GM12878 (cell line): Measurements from ENCODE around the gene APCS. TPM values are rescaled to one million over a fixed set of nuclear protein-coding genes. Genes with fewer than 3 reads are reported as not detected.

Source experiments
- ATAC-seq: fragments of 200-7000 bp; cut with Tn5 transposase; 3 replicates; pipeline ENCODE4 v1.9.1; 2020; ENCODE audit warnings: mild to moderate bottlenecking, moderate library complexity
- BruUV-seq: library from RNA; stranded (reverse); fragments of 400-500 nt; replicated peaks from 2 replicates; lab custom pipeline; 2021; lab: Mats Ljungman, UMichigan
- CTCF ChIA-PET: fragments of 300-600 bp; sonication (Branson Sonifier 250); formaldehyde crosslinking; extraction: SDS; loops from one replicate; lab custom pipeline; 2021; ENCODE audit warnings: inconsistent platforms; lab: Yijun Ruan, JAX
- POLR2A ChIA-PET: fragments of 350-600 bp; formaldehyde crosslinking; extraction: SDS; loops from one replicate; lab custom pipeline; 2021; ENCODE audit warnings: inconsistent platforms; lab: Charles Lee
- RAD21 ChIA-PET: fragments of 300-600 bp; sonication (Branson Sonifier 250); formaldehyde crosslinking; loops from one replicate; lab custom pipeline; 2023; ENCODE audit warnings: antibody characterized with exemption; ENCODE audit not compliant: unreplicated experiment; lab: Charles Lee
- SMC1A ChIA-PET: fragments of 300-600 bp; sonication (Branson Sonifier 250); formaldehyde crosslinking; loops from one replicate; lab custom pipeline; 2023; ENCODE audit not compliant: unreplicated experiment, uncharacterized antibody; lab: Charles Lee
- DNase-seq: peaks from one replicate; pipeline ENCODE4 v3.0.0-alpha.2; 2011; ENCODE audit warnings: low read depth, low spot score
- FAIRE-seq: peaks from 3 replicates; lab custom pipeline; 2011; peaks lifted over from hg19 to GRCh38; lab: Jason Lieb, UNC
- H2AFZ ChIP-seq: 2 replicates; pipeline ENCODE4 v1.6.0; 2011; ENCODE audit warnings: low read depth, low read length, control low read depth; ENCODE audit not compliant: control insufficient read depth
- H3K27ac ChIP-seq: 2 replicates; pipeline ENCODE4 v1.5.1; 2011; ENCODE audit warnings: control low read depth; ENCODE audit not compliant: control insufficient read depth, insufficient read depth
- H3K27me3 ChIP-seq, 2 experiments: replicated peaks in 1 of 2; 2 replicates each; pipeline versions ENCODE4 v1.6.0 to v1.6.1; 2011; ENCODE audit warnings: low read length in 1 of 2; ENCODE audit not compliant: control insufficient read depth in 2 of 2, insufficient read depth in 2 of 2
- H3K36me3 ChIP-seq, 2 experiments: 2 replicates each; pipeline ENCODE4 v1.5.1; 2011; ENCODE audit warnings: low read length in 1 of 2; ENCODE audit not compliant: control insufficient read depth in 2 of 2, insufficient read depth in 2 of 2
- H3K4me1 ChIP-seq: 2 replicates; pipeline ENCODE4 v1.6.1; 2011; ENCODE audit warnings: mild to moderate bottlenecking, low read length, moderate library complexity, mixed read lengths; ENCODE audit not compliant: control insufficient read depth, insufficient read depth
- H3K4me2 ChIP-seq: 2 replicates; pipeline ENCODE4 v1.6.0; 2011; ENCODE audit warnings: control low read depth; ENCODE audit not compliant: control insufficient read depth, insufficient read depth
- H3K4me3 ChIP-seq: fragments of 200-600 bp; sonication (generic); 2 replicates; pipeline ENCODE4 v1.5.1; 2016
- H3K79me2 ChIP-seq: 2 replicates; pipeline ENCODE4 v1.6.0; 2011; ENCODE audit warnings: low read length; ENCODE audit not compliant: control insufficient read depth, insufficient read depth
- H3K9ac ChIP-seq: 2 replicates; pipeline ENCODE4 v1.8.0; 2011; ENCODE audit warnings: low read length, control low read depth, mixed read lengths; ENCODE audit not compliant: control insufficient read depth, insufficient read depth
- H3K9me3 ChIP-seq: replicated peaks from 3 replicates; pipeline ENCODE4 v1.5.1; 2011; ENCODE audit warnings: mild to moderate bottlenecking, low read length; ENCODE audit not compliant: control insufficient read depth, insufficient read depth
- H4K20me1 ChIP-seq: 2 replicates; pipeline ENCODE4 v1.6.0; 2011; ENCODE audit not compliant: control insufficient read depth, insufficient read depth
- ASH2L ChIP-seq: fragments of 300-600, 200-600 bp; sonication (generic); IDR thresholded peaks from 2 replicates; pipeline ENCODE4 v1.6.1; 2017; ENCODE audit warnings: low read depth, mild to moderate bottlenecking, borderline replicate concordance
- BCL11A ChIP-seq: IDR thresholded peaks from 2 replicates; pipeline ENCODE4 v1.6.1; 2011; ENCODE audit warnings: low read depth, low read length
- BMI1 ChIP-seq: fragments of 450-650 bp; IDR thresholded peaks from 2 replicates; pipeline ENCODE4 v1.6.1; 2016; ENCODE audit warnings: mild to moderate bottlenecking, moderate library complexity, borderline replicate concordance
- EZH2 ChIP-seq: IDR thresholded peaks from 2 replicates; pipeline ENCODE4 v1.6.1; 2012; ENCODE audit warnings: low read depth, mild to moderate bottlenecking, control low read depth, inconsistent platforms, low read length, borderline replicate concordance; ENCODE audit not compliant: control insufficient read depth
- GATAD2B ChIP-seq: fragments of 450-650 bp; conservative IDR thresholded peaks from 2 replicates; pipeline ENCODE4 v1.6.1; 2017; ENCODE audit warnings: low read depth, mild to moderate bottlenecking, moderate library complexity
- IKZF1 ChIP-seq: fragments of 450-650 bp; conservative IDR thresholded peaks from 2 replicates; pipeline ENCODE4 v1.6.1; 2017; ENCODE audit warnings: antibody characterized with exemption, mild to moderate bottlenecking
- MEF2B ChIP-seq: fragments of 450-650 bp; IDR thresholded peaks from 2 replicates; pipeline ENCODE4 v1.6.1; 2018; ENCODE audit warnings: mild to moderate bottlenecking, moderate library complexity; ENCODE audit not compliant: partially characterized antibody, poor library complexity, severe bottlenecking
- MTA3 ChIP-seq: IDR thresholded peaks from 2 replicates; pipeline ENCODE4 v1.6.1; 2012; ENCODE audit warnings: low read length, inconsistent platforms, borderline replicate concordance
- NFXL1 ChIP-seq: fragments of 450-650 bp; IDR thresholded peaks from 2 replicates; pipeline ENCODE4 v1.6.1; 2017; ENCODE audit warnings: antibody characterized with exemption, mild to moderate bottlenecking, borderline replicate concordance
- RUNX3 ChIP-seq: IDR thresholded peaks from 2 replicates; pipeline ENCODE4 v1.6.1; 2012; ENCODE audit warnings: low read length, inconsistent platforms
- SREBF1 ChIP-seq: IDR thresholded peaks from 2 replicates; pipeline ENCODE4 v1.6.1; 2012; ENCODE audit warnings: mild to moderate bottlenecking, low read length
- ZBED1 ChIP-seq: IDR thresholded peaks from 2 replicates; pipeline ENCODE4 v1.6.1; 2016; ENCODE audit warnings: borderline replicate concordance
- WGBS: methylation state at CpG from one replicate; pipeline ENCODE4 v1.1.6; 2016; ENCODE audit warnings: low lambda C conversion rate; ENCODE audit not compliant: insufficient replicate concordance, insufficient coverage; ENCODE audit errors: missing lambda C conversion rate; 5-methylcytosine and 5-hydroxymethylcytosine counted together
- in situ Hi-C: fragments of 300-500 bp; cut with MboI; formaldehyde crosslinking; loops from 9 replicates; pipeline ENCODE4 v1.14.3; 2018; ENCODE audit warnings: mixed read lengths
- intact Hi-C: fragments of 100-400 bp; cut with micrococcal nuclease; formaldehyde crosslinking; loops from one replicate; pipeline ENCODE4 v1.14.2; 2022; ENCODE audit not compliant: unreplicated experiment
- polyA plus RNA-seq, 11 experiments: library from polyadenylated mRNA; depleted of rRNA in 4 of 11; unstranded in 6 of 11; stranded (reverse) in 5 of 11; fragments of >200 nt; fragmentation: Nextera tagmentation in 4 of 11; fragmentation: Illumina TruSeq in 1 of 11; extraction: Ambion mirVana in 4 of 11; extraction: Trizol in 1 of 11; gene quantifications; 1 replicate in 1 of 11; 2 replicates in 10 of 11; pipeline versions ENCODE4 v1.2.1 to v1.2.3, GENCODE V29; 2011 to 2016; ENCODE audit warnings: inconsistent platforms in 2 of 11, missing spikeins in 2 of 11, low read depth in 1 of 11
- total RNA-seq, 4 experiments: library from RNA; depleted of rRNA in 3 of 4; stranded (reverse); fragments of >200 nt in 3 of 4; fragmentation: Illumina TruSeq in 1 of 4; extraction: Trizol in 1 of 4; gene quantifications; 2 replicates each; pipeline versions ENCODE4 v1.2.1 to v1.2.3, GENCODE V29; 2013 to 2021
- TF ChIP-seq, protein P1 (sequence below): IDR thresholded peaks from 2 replicates; pipeline ENCODE4 v1.6.1; 2011; ENCODE audit warnings: low read depth, low read length, improper control_type of control experiment, borderline replicate concordance
- TF ChIP-seq, protein P2 (sequence below): IDR thresholded peaks from 2 replicates; pipeline ENCODE4 v1.6.1; 2011; ENCODE audit warnings: borderline replicate concordance, low read depth, mild to moderate bottlenecking, moderate library complexity, low read length; ENCODE audit not compliant: insufficient read depth, poor library complexity, severe bottlenecking
- TF ChIP-seq, protein P3 (sequence below): IDR thresholded peaks from 2 replicates; pipeline ENCODE4 v1.6.1; 2011; ENCODE audit warnings: mild to moderate bottlenecking, low read depth, low read length, moderate library complexity; ENCODE audit not compliant: insufficient replicate concordance
- TF ChIP-seq, protein P4 (sequence below): fragments of 450-650 bp; formaldehyde crosslinking; IDR thresholded peaks from 2 replicates; pipeline ENCODE4 v1.4.0; 2022; ENCODE audit warnings: mild to moderate bottlenecking, moderate library complexity

Gene APCS
- total and polyA plus RNA-seq, 10 of the 15 experiments (the other 5 are each of a cell fraction or from before 2014, with no cell fraction given) = 0.23 TPM; not detected in 9

DNA sequence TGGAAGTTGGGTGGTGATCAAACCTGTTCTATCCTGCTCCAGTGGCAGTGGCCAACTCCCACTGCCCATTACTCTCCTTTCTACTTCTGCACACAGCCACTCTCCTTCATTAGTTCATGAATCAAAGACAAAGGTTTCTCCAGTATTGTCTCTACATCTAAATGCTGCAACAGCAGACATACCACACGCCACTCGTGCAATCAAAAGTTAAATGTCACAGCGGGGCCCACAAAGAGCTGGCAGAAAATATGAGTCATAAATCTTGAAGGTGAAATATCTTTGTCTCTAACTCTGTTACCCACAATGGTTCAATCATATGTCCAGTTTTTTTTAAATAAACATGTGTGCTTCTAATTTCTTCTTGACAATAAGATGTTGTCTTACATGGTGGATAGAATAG, 13.3 kb downstream of the APCS start:
- ATAC-seq (no peak), DNase-seq (no peak), FAIRE-seq (no peak)
- ChIA-PET POLR2A (no interaction called here), CTCF (no interaction called here), SMC1A (no interaction called here), RAD21 (no interaction called here)
- H3K9ac ChIP-seq = no peak overlapping the region
- H3K4me1 ChIP-seq = no peaks in the 10 kb centered on the region
- in situ Hi-C loops = no loop called here
- no peak overlapping the region for H2AFZ ChIP-seq
- H3K27me3 ChIP-seq = no peaks in the 10 kb centered on the region
- H3K36me3 ChIP-seq = no peaks in the 10 kb centered on the region
- no peaks in the 10 kb centered on the region for H3K9me3 ChIP-seq
- BruUV-seq = no TSS peak
- WGBS = 27% methylated on average over 3 of the region's 3 CpGs
- intact Hi-C loops = no loop called here
- no peak overlapping the region for H3K4me3 ChIP-seq
- no peak overlapping the region for H3K4me2 ChIP-seq
- no peaks in the 10 kb centered on the region for H3K79me2 ChIP-seq
- no peaks in the 10 kb centered on the region for H4K20me1 ChIP-seq
- H3K27ac ChIP-seq = no peak overlapping the region
- TF ChIP-seq SREBF1 = no peak
- TF ChIP-seq NFXL1 = no peak
- no peak for TF ChIP-seq MTA3
- no peak for TF ChIP-seq MEF2B
- TF ChIP-seq BCL11A = no peak
- no peak for TF ChIP-seq ASH2L
- TF ChIP-seq, protein P1, sequence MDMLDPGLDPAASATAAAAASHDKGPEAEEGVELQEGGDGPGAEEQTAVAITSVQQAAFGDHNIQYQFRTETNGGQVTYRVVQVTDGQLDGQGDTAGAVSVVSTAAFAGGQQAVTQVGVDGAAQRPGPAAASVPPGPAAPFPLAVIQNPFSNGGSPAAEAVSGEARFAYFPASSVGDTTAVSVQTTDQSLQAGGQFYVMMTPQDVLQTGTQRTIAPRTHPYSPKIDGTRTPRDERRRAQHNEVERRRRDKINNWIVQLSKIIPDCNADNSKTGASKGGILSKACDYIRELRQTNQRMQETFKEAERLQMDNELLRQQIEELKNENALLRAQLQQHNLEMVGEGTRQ = no peak
- TF ChIP-seq BMI1 = no peak
- TF ChIP-seq RUNX3 = no peak
- TF ChIP-seq EZH2 = no peak
- no peak for TF ChIP-seq IKZF1
- TF ChIP-seq, protein P2, sequence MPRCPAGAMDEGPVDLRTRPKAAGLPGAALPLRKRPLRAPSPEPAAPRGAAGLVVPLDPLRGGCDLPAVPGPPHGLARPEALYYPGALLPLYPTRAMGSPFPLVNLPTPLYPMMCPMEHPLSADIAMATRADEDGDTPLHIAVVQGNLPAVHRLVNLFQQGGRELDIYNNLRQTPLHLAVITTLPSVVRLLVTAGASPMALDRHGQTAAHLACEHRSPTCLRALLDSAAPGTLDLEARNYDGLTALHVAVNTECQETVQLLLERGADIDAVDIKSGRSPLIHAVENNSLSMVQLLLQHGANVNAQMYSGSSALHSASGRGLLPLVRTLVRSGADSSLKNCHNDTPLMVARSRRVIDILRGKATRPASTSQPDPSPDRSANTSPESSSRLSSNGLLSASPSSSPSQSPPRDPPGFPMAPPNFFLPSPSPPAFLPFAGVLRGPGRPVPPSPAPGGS = no peak
- TF ChIP-seq, protein P3, sequence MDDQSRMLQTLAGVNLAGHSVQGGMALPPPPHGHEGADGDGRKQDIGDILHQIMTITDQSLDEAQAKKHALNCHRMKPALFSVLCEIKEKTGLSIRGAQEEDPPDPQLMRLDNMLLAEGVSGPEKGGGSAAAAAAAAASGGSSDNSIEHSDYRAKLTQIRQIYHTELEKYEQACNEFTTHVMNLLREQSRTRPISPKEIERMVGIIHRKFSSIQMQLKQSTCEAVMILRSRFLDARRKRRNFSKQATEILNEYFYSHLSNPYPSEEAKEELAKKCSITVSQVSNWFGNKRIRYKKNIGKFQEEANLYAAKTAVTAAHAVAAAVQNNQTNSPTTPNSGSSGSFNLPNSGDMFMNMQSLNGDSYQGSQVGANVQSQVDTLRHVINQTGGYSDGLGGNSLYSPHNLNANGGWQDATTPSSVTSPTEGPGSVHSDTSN = no peak
- TF ChIP-seq ZBED1 = no peak
- TF ChIP-seq, protein P4, sequence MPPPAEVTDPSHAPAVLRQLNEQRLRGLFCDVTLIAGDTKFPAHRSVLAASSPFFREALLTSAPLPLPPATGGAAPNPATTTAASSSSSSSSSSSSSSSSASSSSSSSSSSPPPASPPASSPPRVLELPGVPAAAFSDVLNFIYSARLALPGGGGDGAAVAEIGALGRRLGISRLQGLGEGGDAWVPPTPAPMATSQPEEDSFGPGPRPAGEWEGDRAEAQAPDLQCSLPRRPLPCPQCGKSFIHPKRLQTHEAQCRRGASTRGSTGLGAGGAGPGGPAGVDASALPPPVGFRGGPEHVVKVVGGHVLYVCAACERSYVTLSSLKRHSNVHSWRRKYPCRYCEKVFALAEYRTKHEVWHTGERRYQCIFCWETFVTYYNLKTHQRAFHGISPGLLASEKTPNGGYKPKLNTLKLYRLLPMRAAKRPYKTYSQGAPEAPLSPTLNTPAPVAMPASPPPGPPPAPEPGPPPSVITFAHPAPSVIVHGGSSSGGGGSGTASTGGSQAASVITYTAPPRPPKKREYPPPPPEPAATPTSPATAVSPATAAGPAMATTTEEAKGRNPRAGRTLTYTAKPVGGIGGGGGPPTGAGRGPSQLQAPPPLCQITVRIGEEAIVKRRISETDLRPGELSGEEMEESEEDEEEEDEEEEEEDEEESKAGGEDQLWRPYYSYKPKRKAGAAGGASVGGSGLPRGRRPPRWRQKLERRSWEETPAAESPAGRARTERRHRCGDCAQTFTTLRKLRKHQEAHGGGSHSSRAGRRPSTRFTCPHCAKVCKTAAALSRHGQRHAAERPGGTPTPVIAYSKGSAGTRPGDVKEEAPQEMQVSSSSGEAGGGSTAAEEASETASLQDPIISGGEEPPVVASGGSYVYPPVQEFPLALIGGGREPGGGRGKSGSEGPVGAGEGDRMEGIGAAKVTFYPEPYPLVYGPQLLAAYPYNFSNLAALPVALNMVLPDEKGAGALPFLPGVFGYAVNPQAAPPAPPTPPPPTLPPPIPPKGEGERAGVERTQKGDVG = no peak
- TF ChIP-seq GATAD2B = no peak
